Astrocyte of the hippocampus (primary cell): ENCODE results near the gene ABHD18.
"Not testable (repeated sequence)": the region's sequence is repeated elsewhere in the genome, so short reads cannot be mapped to it uniquely, and the experiment has no call there.

Experiments
- DNase-seq: peaks from one replicate; pipeline ENCODE4 v3.0.0; 2011; ENCODE audit warnings: low read depth, low spot score

ABHD18 gene

GRCh38 chr4:127965062-127965802, at the start of gene ABHD18, which contains the start of gene MFSD8:
Gene ABHD18, plus strand, starts transcription at chr4:127965406. Its CDS starts 17,550 bp downstream, at chr4:127982956.
Gene MFSD8, minus strand, starts transcription at chr4:127965173. Its CDS starts 40 bp downstream, at chr4:127965133.
- peak; percentile 100 for DNase-seq

GRCh38 chr4:127916512-127916911, 48.7 kb upstream of the ABHD18 start:
- no peak for DNase-seq

- DNase-seq = no peak
These were observed 48.1 kb upstream of the ABHD18 start for GRCh38 chr4:127917151-127917550.

GRCh38 chr4:127920521-127920920, 44.7 kb upstream of the ABHD18 start:
- DNase-seq = no peak

GRCh38 chr4:127922226-127922625, 43.0 kb upstream of the ABHD18 start:
- DNase-seq = no peak

- DNase-seq = not testable (repeated sequence)
These were observed 39.5 kb upstream of the ABHD18 start for GRCh38 chr4:127925720-127926119.

GRCh38 chr4:127930175-127930574, 35.0 kb upstream of the ABHD18 start:
- no peak for DNase-seq

- not testable (repeated sequence) for DNase-seq
These were observed 33.4 kb upstream of the ABHD18 start for GRCh38 chr4:127931836-127932235.

- peak; percentile 33 for DNase-seq
These were observed 28.2 kb upstream of the ABHD18 start for GRCh38 chr4:127936974-127937373.

GRCh38 chr4:127957105-127957504, 8.1 kb upstream of the ABHD18 start:
- no peak for DNase-seq

GRCh38 chr4:127959794-127960193, 5.4 kb upstream of the ABHD18 start:
- no peak for DNase-seq

GRCh38 chr4:127963633-127964398, 1.4 kb upstream of the ABHD18 start:
- DNase-seq = not testable (repeated sequence)

GRCh38 chr4:127964426-127965061, 662 bp upstream of the ABHD18 start:
- not testable (repeated sequence) for DNase-seq

- DNase-seq = peak; percentile 54
These were observed 583 bp downstream of the ABHD18 start for GRCh38 chr4:127965803-127966175.

GRCh38 chr4:127967141-127967775, 2.1 kb downstream of the ABHD18 start:
- DNase-seq = no peak

- no peak for DNase-seq
These were observed 3.4 kb downstream of the ABHD18 start for GRCh38 chr4:127968586-127968985.

GRCh38 chr4:127970925-127971324, 5.7 kb downstream of the ABHD18 start:
- DNase-seq = not testable (repeated sequence)

- no peak for DNase-seq
These were observed 10.0 kb downstream of the ABHD18 start for GRCh38 chr4:127975121-127975770.

- DNase-seq = no peak
These were observed 13.7 kb downstream of the ABHD18 start for GRCh38 chr4:127978930-127979329.

GRCh38 chr4:127982445-127982844, 17.2 kb downstream of the ABHD18 start:
- DNase-seq = no peak

GRCh38 chr4:127985989-127986388, 20.8 kb downstream of the ABHD18 start:
- no peak for DNase-seq
